H1 (cell line): ENCODE measurements around the gene TP53I13.

Experiments used
- CEBPB ChIP-seq: IDR thresholded peaks from 2 replicates; pipeline ENCODE4 v1.6.1; 2012; ENCODE audit warnings: low read depth, low read length
- CHD2 ChIP-seq: IDR thresholded peaks from 2 replicates; pipeline ENCODE4 v1.6.1; 2012; ENCODE audit warnings: low read length, improper control_type of control experiment
- EGR1 ChIP-seq: IDR thresholded peaks from 2 replicates; pipeline ENCODE4 v1.6.1; 2011; ENCODE audit warnings: low read depth, low read length, borderline replicate concordance
- GABPA ChIP-seq: IDR thresholded peaks from 2 replicates; pipeline ENCODE4 v1.6.1; 2011; ENCODE audit warnings: mild to moderate bottlenecking, low read length, moderate library complexity, borderline replicate concordance; ENCODE audit not compliant: insufficient read depth
- JUND ChIP-seq: IDR thresholded peaks from 2 replicates; pipeline ENCODE4 v1.6.1; 2011; ENCODE audit warnings: mild to moderate bottlenecking, improper control_type of control experiment, low read length
- MAFK ChIP-seq: IDR thresholded peaks from 2 replicates; pipeline ENCODE4 v1.6.1; 2012; ENCODE audit warnings: low read depth, mild to moderate bottlenecking, improper control_type of control experiment, low read length
- POLR2A ChIP-seq, 2 experiments: IDR thresholded peaks; 1 replicate in 1 of 2; 2 replicates in 1 of 2; pipeline ENCODE4 v1.6.1; 2011; ENCODE audit warnings: low read depth in 2 of 2, low read length in 2 of 2, mild to moderate bottlenecking in 2 of 2; ENCODE audit errors: control extremely low read depth in 1 of 2
- RBBP5 ChIP-seq: IDR thresholded peaks from 2 replicates; pipeline ENCODE4 v1.7.1; 2012; ENCODE audit warnings: low read depth, mild to moderate bottlenecking, inconsistent platforms, low read length, moderate library complexity, borderline replicate concordance
- SAP30 ChIP-seq: fragments of 300-600 bp; sonication (generic); IDR thresholded peaks from 2 replicates; pipeline ENCODE4 v1.7.1; 2012; ENCODE audit warnings: low read length, moderate library complexity, mild to moderate bottlenecking, inconsistent platforms; ENCODE audit not compliant: insufficient read depth, insufficient replicate concordance
- TF ChIP-seq, protein P1 (sequence below): IDR thresholded peaks from 2 replicates; pipeline ENCODE4 v1.6.1; 2011; ENCODE audit warnings: low read depth, mild to moderate bottlenecking, low read length; ENCODE audit not compliant: insufficient read depth
- TF ChIP-seq, protein P2 (sequence below), 3 experiments: IDR thresholded peaks; 1 replicate in 2 of 3; 2 replicates in 1 of 3; pipeline versions ENCODE4 v1.5.1 to v1.6.1; 2011; ENCODE audit warnings: low read length in 3 of 3, mild to moderate bottlenecking in 3 of 3, inconsistent platforms in 2 of 3, low read depth in 1 of 3, moderate library complexity in 1 of 3; ENCODE audit not compliant: insufficient read depth in 1 of 3; ENCODE audit errors: control extremely low read depth in 1 of 3

DNA sequence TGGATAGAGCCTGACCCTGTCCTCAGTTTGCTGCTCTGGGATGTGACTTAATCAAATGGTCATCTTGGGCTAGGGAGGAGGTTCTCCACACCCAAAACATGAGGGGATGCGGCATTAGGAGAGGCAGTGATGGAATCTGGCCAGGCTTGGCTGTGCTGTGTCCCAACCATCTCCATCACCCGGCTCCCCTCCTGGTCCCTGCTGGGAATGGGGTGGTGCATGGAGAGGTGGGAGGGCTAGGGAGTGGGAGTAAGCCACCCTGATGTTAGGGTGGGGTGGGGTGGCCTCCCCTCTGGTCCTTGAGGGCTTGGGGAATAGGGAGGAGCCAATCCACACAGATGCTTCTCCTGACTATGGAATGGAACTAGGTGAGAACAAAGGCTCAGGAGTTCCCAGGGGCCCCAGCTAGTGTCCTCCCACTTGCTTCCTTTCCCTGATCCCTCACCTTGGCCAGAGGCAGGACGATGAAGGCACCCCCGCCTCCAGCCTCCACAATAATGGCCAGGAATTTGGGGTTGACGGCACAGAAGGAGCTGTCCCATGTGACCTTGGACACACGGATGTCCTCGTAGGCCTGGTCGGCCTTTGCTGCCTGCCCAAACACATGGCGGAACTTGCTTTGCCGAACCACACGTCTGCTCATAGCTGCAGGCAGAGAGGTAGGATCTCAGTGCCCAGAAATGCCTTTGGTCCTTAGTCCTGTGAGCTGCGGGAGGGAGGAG lies 52.4 kb downstream of the TP53I13 start:
- TF ChIP-seq, protein P1, sequence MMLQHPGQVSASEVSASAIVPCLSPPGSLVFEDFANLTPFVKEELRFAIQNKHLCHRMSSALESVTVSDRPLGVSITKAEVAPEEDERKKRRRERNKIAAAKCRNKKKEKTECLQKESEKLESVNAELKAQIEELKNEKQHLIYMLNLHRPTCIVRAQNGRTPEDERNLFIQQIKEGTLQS = no peak
- TF ChIP-seq, protein P2, sequence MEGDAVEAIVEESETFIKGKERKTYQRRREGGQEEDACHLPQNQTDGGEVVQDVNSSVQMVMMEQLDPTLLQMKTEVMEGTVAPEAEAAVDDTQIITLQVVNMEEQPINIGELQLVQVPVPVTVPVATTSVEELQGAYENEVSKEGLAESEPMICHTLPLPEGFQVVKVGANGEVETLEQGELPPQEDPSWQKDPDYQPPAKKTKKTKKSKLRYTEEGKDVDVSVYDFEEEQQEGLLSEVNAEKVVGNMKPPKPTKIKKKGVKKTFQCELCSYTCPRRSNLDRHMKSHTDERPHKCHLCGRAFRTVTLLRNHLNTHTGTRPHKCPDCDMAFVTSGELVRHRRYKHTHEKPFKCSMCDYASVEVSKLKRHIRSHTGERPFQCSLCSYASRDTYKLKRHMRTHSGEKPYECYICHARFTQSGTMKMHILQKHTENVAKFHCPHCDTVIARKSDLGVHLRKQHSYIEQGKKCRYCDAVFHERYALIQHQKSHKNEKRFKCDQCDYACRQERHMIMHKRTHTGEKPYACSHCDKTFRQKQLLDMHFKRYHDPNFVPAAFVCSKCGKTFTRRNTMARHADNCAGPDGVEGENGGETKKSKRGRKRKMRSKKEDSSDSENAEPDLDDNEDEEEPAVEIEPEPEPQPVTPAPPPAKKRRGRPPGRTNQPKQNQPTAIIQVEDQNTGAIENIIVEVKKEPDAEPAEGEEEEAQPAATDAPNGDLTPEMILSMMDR (IDR thresholded peaks at IDR 0.05; ENCODE audit: control extremely low read depth in 1 of 3, insufficient read depth in 1 of 3, low read depth in 1 of 3, low read length in 3 of 3) = no peak
- no peak for TF ChIP-seq MAFK
- no peak for TF ChIP-seq CHD2
- no peak for TF ChIP-seq POLR2A (IDR thresholded peaks at IDR 0.05; ENCODE audit: control extremely low read depth in 1 of 2, low read depth in 2 of 2, low read length in 2 of 2)
- TF ChIP-seq CEBPB = no peak
- no peak for TF ChIP-seq RBBP5
- TF ChIP-seq SAP30 = no peak
- TF ChIP-seq JUND = no peak
- TF ChIP-seq GABPA = no peak
- TF ChIP-seq EGR1 = no peak
